Ishikawa (cell line): ENCODE measurements around the gene ARHGEF28.

Experiments
- CEBPB ChIP-seq: IDR thresholded peaks from 2 replicates; pipeline ENCODE4 v1.6.1; 2012
- EP300 ChIP-seq: IDR thresholded peaks from 2 replicates; pipeline ENCODE4 v1.6.1; 2012; ENCODE audit warnings: borderline replicate concordance
- TF ChIP-seq, protein P1 (sequence below): IDR thresholded peaks from 2 replicates; pipeline ENCODE4 v1.6.1; 2012

DNA sequence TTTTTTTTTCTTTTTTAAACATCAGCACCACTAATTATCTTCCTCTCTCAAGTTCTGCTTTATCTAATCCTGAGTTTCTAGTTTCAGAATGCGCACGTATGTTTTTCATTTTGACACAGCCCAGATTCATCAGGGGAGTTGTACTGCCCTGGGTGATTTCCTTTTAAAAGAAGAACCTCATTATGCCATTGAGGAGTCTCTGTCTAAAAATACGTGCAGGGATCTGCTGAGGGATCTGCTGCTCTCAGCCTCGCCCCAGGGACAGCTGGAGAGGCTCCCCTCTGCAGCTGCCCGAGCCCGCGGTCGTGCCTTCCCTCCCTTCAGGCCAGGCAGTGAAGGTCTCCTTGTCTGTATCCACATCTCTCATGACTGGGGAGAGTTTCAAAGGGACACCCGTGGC is 273.1 kb downstream of the ARHGEF28 start:
- TF ChIP-seq CEBPB (no peak), EP300 (no peak)
- TF ChIP-seq, protein P1, sequence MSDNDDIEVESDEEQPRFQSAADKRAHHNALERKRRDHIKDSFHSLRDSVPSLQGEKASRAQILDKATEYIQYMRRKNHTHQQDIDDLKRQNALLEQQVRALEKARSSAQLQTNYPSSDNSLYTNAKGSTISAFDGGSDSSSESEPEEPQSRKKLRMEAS, result no peak
